GM12864 (cell line): ENCODE data around the gene ARHGAP33.
A peak's percentile ranks its signal among the peaks of the same experiment; 100 is the strongest.

Source experiments
- DNase-seq: peaks from one replicate; pipeline ENCODE4 v3.0.0-alpha.2; 2011; ENCODE audit warnings: low read depth
- H3K4me3 ChIP-seq: 2 replicates; pipeline ENCODE4 v1.5.1; 2011; ENCODE audit warnings: mild to moderate bottlenecking, low read depth, low read length, control low read depth
- TF ChIP-seq, protein P1 (sequence below): IDR thresholded peaks from 2 replicates; pipeline ENCODE4 v1.5.1; 2011; ENCODE audit warnings: low read depth, mild to moderate bottlenecking, moderate library complexity, low read length, control low read depth, inconsistent platforms; ENCODE audit errors: missing control alignments

Gene ARHGAP33

DNA sequence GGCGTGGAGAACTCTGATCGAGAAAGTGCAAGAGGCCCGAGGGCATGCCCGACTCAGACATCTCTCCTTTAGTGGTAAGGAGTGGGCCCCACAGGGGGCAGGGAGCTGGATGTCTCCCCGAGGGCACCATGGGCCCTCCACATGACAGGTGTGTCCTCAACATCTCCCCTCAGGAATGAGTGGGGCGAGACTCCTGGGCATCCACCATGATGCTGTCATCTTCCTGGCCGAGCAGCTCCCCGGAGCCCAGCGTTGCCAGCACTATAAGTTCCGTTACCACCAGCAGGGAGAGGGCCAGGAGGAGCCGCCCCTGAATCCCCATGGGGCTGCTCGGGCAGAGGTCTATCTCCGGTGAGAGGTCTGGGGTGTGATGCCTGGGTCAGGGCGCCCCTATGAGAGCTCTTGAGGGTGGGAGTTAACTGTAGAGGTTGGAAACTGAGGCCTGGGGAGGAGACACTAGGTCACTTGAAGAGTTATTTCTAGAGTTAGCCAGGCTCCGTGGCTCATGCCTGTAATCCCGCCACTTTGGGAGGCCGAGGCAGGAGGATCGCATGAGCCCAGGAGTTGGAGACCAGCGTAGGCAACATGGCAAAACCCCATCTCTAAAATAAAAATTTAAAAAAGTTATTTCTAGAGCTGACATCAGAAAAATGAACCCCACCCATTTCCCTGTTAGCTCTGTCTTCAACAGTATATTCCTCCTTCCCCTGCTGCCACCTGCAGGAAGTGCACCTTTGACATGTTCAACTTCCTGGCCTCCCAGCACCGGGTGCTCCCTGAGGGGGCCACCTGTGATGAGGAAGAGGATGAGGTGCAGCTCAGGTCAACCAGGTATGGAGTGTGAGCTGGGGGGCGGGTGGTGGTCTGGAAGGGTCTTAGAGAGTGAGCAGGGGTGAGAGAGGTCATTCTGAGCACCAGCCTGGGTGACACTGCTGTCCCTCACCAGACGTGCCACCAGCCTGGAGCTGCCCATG, 38.2 kb upstream of the ARHGAP33 start:
- no peak overlapping the region for H3K4me3 ChIP-seq
- no peak for DNase-seq
- TF ChIP-seq, protein P1, sequence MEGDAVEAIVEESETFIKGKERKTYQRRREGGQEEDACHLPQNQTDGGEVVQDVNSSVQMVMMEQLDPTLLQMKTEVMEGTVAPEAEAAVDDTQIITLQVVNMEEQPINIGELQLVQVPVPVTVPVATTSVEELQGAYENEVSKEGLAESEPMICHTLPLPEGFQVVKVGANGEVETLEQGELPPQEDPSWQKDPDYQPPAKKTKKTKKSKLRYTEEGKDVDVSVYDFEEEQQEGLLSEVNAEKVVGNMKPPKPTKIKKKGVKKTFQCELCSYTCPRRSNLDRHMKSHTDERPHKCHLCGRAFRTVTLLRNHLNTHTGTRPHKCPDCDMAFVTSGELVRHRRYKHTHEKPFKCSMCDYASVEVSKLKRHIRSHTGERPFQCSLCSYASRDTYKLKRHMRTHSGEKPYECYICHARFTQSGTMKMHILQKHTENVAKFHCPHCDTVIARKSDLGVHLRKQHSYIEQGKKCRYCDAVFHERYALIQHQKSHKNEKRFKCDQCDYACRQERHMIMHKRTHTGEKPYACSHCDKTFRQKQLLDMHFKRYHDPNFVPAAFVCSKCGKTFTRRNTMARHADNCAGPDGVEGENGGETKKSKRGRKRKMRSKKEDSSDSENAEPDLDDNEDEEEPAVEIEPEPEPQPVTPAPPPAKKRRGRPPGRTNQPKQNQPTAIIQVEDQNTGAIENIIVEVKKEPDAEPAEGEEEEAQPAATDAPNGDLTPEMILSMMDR: peak; percentile 37

GRCh38 chr19:35738021-35738886, 37.1 kb upstream of the ARHGAP33 start:
- no peak for DNase-seq
- TF ChIP-seq, protein P1: no peak

DNA sequence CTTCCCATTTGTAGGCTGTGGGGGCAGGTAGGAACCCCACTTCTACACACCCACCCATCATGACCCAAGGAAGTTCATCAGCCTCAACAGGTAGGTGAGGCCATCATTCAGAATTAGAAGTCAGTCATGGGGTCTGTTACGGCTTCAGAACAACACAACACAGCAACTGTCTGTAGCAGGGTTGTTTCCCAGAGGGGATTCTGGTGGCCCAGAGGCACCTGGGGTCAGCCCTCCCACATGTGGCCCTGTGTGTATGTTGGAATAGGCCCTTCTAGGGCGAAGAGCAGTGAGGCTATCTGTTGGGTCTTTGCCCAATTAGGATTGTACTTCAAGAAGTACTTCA, 36.5 kb upstream of the ARHGAP33 start:
- H3K4me3 ChIP-seq: no peak overlapping the region
- TF ChIP-seq, protein P1: no peak
- DNase-seq: no peak

More at GRCh38 chr19:35738021-35738886, 37.1 kb upstream of the ARHGAP33 start:
- no peak overlapping the region for H3K4me3 ChIP-seq

- H3K4me3 ChIP-seq: peak overlapping the region; percentile 65
- TF ChIP-seq, protein P1: no peak
- DNase-seq: no peak
Measured at GRCh38 chr19:35739275-35740107, 35.9 kb upstream of the ARHGAP33 start.

DNA sequence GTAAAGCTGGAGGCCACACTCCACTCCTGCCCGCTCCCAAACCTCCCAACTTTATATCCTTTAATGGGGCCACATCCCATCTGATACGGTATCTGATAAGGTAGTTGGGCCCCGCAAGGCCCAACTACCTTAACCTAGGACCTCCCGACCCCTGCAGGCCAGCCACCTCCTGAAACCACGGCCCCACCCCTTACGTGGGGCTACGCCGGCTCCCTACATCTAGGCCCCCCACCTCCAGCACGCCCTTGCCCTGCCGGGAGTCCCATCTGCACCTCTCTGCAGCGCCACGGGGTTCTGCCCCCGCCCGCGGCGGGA, 35.3 kb upstream of the ARHGAP33 start:
- TF ChIP-seq, protein P1: no peak
- H3K4me3 ChIP-seq: peak overlapping the region; percentile 65
- DNase-seq: no peak

DNA sequence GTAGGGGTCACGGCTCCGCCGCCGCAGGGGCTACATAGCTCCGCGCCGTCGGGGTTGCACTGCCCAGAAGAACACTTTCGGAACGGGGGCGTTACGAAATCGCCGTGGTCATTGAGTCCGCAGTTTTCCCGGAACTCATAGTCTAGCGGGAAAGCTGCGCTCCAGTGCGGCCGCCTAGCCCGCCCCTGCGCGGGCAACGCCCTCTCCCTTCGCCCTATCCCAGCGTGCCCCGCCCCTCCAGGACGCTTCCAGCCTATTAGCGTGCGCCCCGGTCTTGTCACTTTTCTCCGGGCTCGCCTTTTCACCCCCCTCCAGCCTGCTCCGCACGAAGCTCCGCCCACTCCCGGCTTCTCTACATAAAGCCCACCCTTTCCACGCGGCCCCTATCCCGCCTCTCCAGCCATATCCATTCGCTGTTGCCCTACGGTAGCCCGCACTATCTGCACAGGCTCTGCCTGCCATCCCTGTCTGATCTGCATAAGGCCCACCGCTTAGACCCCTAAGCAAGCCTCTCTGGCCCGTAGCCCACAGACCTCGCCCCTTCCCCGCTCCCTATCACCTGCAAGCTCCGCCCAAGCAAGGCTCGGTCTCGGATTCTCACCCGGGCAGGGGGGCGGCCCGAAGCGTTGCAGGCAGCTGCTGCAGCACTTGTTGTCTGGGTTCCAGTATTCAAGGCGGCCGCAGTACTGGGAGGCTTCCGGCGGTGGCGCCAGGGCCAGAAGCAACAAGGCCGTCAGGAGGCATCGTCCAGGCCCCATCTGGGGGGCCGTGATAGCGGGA, 34.8 kb upstream of the ARHGAP33 start:
- H3K4me3 ChIP-seq: peak overlapping the region; percentile 65
- TF ChIP-seq, protein P1: no peak
- DNase-seq: peak; percentile 86
